Left cardiac atrium (tissue), 4 donors: Measurements from ENCODE around the gene MRPL46. TPM values are rescaled to one million over a fixed set of nuclear protein-coding genes. Genes with fewer than 3 reads are reported as not detected.
"Not testable (repeated sequence)": the region's sequence is repeated elsewhere in the genome, so short reads cannot be mapped to it uniquely, and the experiment has no call there.

Source experiments
- ATAC-seq, 2 donors: fragments of 200-7000 bp; cut with Tn5 transposase; one replicate each; pipeline ENCODE4 v1.9.1; 2020; ENCODE audit warnings: mild to moderate bottlenecking in 2 of 2, moderate library complexity in 2 of 2
- DNase-seq: peaks from one replicate; pipeline ENCODE4 v3.0.0-alpha.2; 2020
- intact Hi-C, 2 donors: fragments of 100-400 bp; cut with DNase I; formaldehyde crosslinking; loops; one replicate each; pipeline versions ENCODE4 v1.14.1 to v1.15.1; 2022 to 2023
- total RNA-seq, 2 donors: library from RNA; stranded (reverse); fragmentation: NEBNext Ultra II Directional; extraction: Animal tissue kit (Norgen Biotek cat#: 25700); gene quantifications; one replicate each; pipeline ENCODE4 v1.2.1, GENCODE V29; 2021
- donor health status: DM: no; HTN: yes; CAD: no.
- donor health status: DM: no; HTN: yes; CAD: no; lungs with severe emphysema.
- donor health status: DM: yes; HTN: yes; CAD: no.
- donor health status: Dilated cardiomyopathy.

The MRPL46 gene
- total RNA-seq, 2 donors from 2014 or later = 36.4 to 42.4 TPM

DNA sequence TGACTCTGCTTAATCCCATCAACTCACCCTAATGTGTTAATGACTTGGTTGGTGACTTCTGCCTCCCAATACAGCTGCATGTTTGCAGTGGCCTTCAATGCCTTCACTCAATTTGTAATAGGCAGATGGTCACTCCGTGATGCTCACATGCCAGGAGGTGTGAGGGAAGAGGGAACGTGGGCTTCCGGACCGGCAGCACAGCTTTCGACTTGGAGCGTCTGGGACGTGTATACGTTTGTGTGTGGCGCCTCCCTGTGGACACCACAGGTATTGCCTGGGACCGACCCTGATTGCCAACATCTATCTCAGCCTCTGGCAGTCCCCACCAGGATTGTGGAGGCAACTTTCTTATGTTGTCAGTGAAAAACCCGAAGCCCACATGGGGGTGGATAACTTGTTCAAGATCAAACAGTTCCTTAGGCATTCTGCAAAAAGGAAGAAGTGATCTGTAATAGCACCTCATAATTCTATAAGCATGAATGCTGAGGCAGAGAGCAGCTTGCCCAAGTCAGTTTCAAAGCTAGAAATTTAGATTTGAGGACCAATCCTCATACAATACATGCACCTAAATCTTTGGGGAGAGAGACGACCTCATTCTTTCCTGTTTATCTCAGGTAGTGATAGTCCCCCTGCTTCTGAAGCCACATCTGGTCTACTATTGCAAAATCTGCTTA, 16.9 kb downstream of the MRPL46 start:
- ATAC-seq (peak; percentile 53 to 65), DNase-seq (peak; percentile 61)
- intact Hi-C loops = no loop called here

DNA sequence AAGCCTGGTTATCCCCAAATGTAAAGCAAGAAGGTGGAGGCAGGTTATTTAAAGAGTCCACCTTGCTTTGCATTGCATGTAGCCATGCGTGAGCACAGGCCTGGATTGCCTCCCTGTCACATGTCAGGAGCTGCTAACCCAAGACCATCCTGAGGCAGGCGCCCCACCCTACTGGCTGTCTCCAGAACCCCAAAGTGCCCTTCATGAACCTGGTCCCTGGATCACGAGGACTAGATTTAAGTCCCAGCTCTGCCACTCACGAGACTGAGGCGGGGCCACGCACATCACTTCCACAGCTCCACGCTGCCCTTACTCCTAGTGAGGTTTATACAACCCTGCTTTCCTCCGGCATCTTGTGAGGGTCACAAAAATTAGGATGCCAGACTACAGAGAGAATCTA, 17.6 kb downstream of the MRPL46 start:
- intact Hi-C loops = no loop called here

DNA sequence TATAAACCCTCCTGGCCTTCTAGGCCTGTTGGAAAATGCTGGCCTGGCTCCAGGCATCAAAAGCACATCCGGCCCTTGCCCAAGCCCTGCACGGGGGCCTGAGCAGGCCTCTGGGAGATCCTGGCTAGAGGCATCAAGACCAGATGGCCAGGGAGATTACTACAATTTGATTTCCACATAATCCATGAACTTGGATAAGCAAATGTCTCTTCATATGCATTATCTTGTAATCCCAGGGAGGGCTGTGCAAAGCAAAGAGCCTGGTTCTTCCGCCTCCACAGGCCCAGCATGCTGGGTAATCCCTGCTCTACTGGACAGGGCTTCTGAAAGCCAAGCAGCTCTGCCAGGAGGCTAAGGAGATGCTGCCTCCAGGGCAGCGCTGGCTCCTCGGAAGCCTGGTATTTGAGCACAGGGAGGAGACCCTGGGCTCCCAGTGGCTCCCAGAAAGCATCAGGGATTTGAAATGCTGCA, 18.2 kb downstream of the MRPL46 start:
- intact Hi-C loops = no loop called here
- no peak for DNase-seq
- ATAC-seq = no peak

More for the DNA sequence above, 17.6 kb downstream of the MRPL46 start:
- no peak for ATAC-seq
- DNase-seq = no peak

DNA sequence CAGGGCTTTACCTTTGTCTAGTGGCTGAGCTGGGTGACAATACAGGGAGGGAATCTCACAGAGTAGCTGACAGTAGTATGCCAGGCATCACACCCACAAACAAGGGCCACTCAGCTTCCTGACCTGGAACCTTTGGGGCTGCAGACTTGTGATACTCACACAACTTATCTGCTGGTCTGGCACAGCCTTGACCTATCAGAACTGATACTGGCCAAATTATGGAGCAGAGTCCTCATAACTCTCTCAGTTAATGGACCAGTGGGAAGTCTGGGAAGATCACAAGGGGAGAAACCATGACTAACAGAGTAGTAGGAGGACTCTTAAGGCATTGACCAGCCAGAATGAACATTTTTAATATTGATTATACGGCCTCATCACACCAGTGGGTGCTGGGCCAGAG, 19.4 kb downstream of the MRPL46 start:
- intact Hi-C loops = no loop called here
- DNase-seq = no peak
- no peak for ATAC-seq

DNA sequence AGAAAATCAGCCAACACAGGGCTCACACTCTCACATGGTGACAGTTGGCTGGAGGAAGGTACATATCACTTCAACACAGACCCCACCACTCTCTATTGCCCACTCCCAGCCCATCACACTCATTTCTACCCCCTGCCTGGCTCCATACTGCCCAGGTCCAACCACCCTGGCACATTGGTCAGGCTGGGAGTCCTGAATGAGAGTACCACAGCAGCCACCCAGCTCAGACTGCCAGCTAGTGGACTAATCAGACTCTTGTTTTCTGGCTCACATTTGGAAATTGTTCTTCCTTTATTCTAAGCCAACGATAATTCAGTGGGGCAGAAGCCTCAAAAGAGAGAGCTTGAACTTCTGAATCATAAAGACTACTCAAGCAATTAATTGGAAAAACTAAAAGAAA, 20.0 kb downstream of the MRPL46 start:
- DNase-seq (no peak), ATAC-seq (no peak)
- intact Hi-C loops = no loop called here

DNA sequence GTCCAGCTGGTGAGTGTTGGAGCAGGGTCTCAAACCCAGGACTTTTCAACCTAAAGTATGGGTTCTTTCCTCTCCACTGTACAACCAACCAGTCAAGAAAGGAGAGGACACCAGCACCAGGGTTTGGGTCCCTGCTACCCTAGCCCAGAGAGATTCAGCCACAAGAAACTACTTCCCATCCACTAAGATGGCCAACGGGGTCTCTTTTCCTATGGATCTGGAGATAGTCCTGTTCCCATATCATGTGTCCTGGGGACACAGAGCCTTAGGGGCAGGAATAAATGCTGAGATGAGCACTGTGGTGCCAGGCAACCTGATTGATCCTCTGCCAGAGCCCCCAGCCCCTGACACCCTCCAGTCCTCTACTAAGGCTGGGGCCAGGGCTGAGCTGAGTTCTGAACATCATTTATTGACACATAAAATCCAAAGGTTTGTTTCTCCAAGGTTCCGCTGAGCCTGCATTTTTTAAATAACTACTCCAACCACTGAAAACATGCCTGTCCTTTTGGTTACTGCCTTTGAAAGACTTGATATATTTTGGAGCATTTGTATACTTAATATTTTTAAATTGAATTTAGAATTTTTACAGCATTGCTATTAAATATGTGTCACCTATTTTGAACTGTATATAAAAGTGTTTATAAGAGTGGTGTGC, 26.0 kb downstream of the MRPL46 start:
- no peak for ATAC-seq
- DNase-seq = no peak
- intact Hi-C loops = no loop called here

DNA sequence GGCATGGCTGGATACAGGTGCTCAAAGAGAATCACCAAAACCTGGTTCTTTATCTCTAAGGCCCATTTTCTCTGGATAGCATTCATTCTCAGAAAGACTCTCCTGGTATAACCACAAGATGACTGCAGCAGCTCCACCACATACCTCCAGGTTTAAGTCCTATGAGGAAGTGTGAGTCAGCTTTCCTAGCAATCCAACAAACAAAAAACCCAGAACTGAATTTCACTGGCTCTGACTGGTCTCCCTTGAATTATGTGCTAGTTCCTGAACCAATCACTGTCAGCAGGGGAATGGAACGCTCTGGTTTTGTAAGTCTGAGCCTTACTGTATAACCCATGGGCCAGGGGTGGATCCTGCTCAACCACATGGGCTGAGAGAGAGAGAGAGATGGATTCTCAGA, 27.2 kb downstream of the MRPL46 start:
- no peak for ATAC-seq
- intact Hi-C loops = no loop called here
- DNase-seq = no peak

DNA sequence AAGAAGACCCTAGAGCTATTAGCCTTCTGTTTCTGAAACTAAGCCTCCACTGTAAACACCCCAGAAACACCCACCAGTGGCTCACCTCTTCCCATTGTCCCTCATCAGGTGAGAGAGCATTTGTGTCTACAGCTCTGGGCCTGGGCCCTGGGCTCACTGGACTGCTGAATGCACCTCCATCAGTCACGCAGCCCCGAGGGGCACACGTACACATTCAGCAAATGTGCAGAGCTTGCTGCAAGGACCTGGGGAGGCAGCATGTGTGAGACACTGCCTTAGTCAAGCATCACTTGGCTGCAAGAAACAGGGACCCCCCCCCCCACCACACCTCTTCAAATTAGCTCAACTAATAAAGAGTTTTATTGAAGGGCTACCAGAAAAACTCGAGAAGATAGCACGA, 29.0 kb downstream of the MRPL46 start:
- ATAC-seq = no peak
- intact Hi-C loops = no loop called here

DNA sequence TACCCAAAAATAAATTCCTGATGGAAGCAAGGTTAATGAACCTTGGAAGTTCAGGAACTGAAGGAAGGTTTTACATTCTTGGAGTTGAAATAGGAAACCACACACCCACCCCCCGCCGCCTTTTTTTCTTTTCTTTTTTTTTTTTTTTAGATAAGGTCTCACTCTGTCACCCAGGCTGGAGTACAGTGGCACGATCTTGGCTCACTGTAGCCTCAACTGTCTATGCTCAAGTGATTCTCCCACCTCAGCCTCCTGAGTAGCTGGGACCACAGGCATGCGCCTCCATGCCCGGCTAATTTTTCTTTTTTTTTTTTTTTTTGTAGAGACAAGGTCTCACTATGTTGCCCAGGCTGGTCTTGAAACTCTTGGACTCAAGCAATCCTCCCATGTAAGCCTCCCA, 33.1 kb downstream of the MRPL46 start:
- DNase-seq, ATAC-seq, intact Hi-C loops: not testable (repeated sequence)

More for the DNA sequence above, 29.0 kb downstream of the MRPL46 start:
- no peak for DNase-seq

DNA sequence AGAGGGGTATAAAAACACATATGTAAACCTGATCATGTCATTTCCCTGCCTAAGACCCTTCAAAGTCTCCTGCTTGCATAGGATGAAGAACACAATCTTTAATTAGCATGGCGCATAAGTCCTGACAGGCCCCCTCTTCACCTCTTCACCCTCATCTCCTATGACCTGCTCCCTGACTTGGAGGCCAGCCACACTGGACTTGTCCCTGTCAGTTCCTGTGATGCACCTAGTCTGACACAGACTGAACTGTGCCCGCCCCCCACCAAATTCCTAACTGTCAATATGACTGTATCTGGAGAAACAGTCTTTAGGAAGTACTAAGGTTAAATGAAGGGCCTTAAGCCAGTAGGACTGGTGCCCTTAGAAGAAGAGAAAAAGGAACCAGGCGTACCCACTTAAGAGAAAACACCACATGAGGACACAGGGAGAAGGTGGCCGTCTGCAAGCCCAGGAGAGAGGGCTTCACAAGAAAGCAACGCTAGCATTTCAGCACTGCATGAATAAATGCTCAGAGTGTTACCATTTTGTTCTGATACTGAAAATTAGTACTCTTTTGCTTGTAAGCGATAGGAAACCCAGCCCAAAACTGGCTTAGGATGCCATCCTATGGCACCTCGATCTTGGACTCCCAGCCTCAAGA, 34.0 kb downstream of the MRPL46 start:
- intact Hi-C loops = no loop called here
- DNase-seq = no peak

DNA sequence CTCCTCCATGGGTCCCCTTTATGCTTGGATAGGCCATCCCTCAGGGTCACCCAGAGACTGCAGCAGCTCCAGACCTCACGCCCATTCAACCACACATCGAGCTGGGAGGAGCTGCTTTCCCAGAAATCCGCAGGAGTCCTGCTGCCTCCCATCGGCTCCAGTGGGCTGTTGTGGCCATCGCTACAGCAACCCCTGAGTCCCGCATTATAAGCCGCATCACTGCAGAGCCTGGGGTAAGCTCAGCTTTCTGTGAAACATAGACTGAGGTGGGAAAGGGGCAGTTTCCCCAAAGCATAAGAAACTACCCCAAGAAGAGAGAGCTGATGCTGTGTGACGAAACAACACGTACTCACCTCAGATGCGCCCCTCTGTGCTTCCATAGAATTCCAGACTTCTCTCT, 35.7 kb downstream of the MRPL46 start:
- ATAC-seq (no peak), DNase-seq (no peak)
- intact Hi-C loops = no loop called here

More for the DNA sequence above, 34.0 kb downstream of the MRPL46 start:
- no peak for ATAC-seq

DNA sequence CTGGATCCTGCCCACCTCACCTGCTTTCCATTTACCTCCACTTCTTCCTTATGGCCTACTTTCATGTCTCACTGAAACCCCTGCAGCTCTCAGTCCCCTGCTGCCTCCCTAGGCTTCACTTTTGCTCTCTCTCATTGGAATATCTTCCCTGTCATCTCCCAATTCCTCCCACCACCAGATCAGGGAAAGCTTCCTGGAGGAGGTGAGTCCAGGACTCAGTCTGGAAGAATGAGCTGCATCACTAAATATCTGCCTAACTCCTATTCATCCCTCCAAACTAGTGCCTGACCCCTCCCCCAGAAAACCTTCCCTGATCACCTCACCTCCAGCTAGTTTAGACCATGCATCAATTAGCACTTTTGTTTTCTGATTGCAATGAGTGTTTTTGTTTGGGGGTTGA, 37.1 kb downstream of the MRPL46 start:
- DNase-seq (no peak), ATAC-seq (no peak)
- intact Hi-C loops = no loop called here

DNA sequence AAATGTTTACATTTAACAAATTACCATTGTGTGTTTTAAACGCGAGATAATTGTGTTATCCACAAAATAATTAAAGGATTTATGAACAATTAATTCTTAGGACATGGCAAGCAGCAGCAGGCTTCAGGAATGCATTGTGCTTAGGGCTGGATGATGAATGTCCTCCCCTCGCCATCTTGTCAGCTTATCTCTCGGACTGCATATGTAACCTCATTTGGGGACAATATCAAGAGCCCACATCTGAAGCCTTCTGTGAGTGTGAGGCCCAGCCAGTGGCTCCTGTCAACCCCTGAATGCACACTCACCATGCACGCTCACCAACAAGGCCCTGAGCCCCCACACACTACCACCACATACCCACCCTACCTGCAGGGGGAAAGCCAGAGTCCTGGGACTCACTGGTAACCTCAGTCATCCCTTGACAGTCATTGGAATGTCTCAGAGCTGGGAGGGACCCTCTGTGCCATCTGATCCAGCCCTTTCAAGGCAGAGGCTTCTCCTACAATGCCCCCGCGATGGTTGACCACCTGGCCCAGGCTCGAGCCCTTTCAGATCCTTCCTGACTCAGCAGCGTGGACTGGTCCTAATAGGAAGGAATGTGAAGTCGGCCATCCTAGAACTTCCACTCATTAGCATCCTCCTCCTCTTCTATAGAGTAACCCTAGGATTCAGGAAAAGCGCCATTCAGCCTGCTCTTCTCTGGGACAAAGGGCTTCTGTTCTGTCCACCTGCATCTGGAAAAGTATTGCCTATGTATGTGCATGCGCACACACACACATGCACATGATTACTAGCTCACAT, 38.2 kb downstream of the MRPL46 start:
- ATAC-seq = no peak

DNA sequence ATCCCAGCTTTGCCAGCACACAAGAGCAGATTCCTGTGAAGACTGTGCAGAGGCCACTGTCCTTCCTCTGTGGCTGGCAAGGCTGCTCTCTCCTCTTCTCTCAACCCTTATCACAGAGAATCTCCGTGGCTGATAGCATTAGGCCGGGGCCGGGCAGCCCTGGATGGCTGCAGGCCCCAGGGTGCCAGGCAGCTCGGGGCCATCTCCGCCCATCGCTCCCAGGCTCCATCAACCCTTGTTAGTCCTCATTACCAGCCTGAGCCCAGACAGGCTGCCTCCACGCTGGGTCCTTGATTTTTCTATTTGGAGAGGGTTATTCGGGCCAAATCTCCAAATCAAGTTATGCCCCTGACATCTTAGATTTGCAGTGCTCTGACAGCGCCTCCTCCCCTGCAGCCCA, 39.1 kb downstream of the MRPL46 start:
- intact Hi-C loops = no loop called here
- DNase-seq (no peak), ATAC-seq (no peak)

More for the DNA sequence above, 38.2 kb downstream of the MRPL46 start:
- no peak for DNase-seq
- intact Hi-C loops = no loop called here

DNA sequence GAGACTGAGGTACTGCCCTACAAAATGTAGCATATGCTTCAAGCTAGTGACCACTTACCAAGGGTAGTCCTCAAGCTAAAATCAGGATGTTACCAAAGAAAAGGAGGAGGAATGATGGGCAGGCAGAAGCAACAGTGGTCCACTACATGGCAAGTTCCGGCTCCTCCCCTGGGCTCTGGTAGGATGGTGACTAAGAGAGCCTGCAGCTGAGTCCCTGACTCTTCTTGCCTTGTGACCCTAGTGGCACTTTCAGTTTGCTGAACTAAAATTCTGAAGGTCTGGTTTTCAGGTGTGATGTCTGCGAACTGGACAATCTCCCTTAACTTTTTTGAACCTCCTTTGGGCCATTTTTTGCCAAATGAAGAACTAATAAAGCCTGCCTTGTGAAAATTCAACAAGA, 40.9 kb downstream of the MRPL46 start:
- ATAC-seq (no peak), DNase-seq (no peak)
- intact Hi-C loops = no loop called here

DNA sequence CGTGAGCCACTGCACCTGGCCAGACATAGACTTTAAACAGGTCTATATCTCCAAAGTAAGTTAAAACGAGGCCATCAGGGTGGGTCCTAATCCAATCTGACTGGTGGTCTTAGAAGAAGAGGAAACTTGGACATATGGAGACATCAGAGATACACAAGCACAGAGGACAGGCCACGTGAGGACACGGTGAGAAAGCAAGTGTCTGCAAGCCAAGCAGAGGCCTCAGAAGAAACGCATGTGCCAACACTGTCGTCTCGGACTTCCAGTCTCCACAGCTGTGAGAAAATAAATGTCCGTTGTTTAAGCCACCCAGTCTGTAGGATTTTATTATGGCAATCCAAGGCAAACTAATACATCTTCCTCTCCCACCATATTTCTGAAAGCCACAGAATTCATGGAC, 43.9 kb downstream of the MRPL46 start:
- intact Hi-C loops = no loop called here
- no peak for ATAC-seq
- DNase-seq = no peak

DNA sequence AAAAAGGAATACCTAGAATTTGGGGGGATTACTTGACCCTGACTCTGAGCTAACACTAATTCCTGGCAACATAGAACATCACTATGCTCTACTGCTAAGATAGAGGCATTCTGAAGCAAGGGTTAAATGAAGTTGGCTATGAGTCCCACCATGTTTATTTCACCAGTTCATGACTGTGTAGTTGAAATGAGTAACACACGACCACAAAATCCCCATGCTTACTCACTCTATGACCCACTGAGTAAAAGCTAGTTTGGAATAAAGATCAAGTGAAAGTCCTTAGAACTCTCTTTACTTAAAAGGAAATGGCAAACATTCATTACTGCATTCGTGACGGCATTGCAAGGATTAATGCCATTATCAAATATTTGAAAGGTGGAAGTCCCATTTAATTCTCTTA, 47.4 kb downstream of the MRPL46 start:
- DNase-seq = no peak
- intact Hi-C loops = no loop called here
- no peak for ATAC-seq
